ENCODE results near the gene PRDM4.

Gene PRDM4

GRCh38 chr12:107760809-107761501 lies at the start of gene PRDM4:
PRDM4 (minus strand) TSS chr12:107761137; CDS start chr12:107760515, 622 bp downstream.
- Histone ChIP-seq H3K27ac (ENCODE audit: low read length) (peak within 1 kb of the TSS; percentile 41; the same call in 1 of the 2 replicates), H3K4me1 (ENCODE audit: low read length) (peaks cover 14% of the 10 kb centered on the region), H3K9me3 (replicated peaks; ENCODE audit: insufficient read depth, low read length) (no peaks in the 10 kb centered on the region), H3K9ac (ENCODE audit: low read length) (peak within 1 kb of the TSS; percentile 84), H3K4me2 (ENCODE audit: low read depth, low read length) (peak within 1 kb of the TSS; percentile 95), H3F3A (ENCODE audit: insufficient read depth, low read length) (peaks cover 9% of the 10 kb centered on the region), H3K36me3 (replicated peaks; ENCODE audit: insufficient read depth, low read length) (0 out of 2 replicates have a peak, but pooled peaks cover 6% of the 10 kb centered on the region), H3K4me3 (ENCODE audit: low read length) (peak within 1 kb of the TSS; percentile 71), H3K27me3 (replicated peaks; ENCODE audit: insufficient read depth, low read length) (no peaks in the 10 kb centered on the region), H4K20me1 (ENCODE audit: insufficient read depth, low read length) (no peaks in the 10 kb centered on the region), H2AFZ (ENCODE audit: low read length) (peak within 1 kb of the TSS; percentile 99), H3K9me2 (replicated peaks; ENCODE audit: insufficient read depth, low read length) (no peaks in the 10 kb centered on the region), H3K79me2 (ENCODE audit: low read length) (peaks cover 44% of the 10 kb centered on the region)
- DNase-seq, result peak; percentile 95
- TF ChIP-seq EZH2 (optimal IDR thresholded peaks at IDR 0.05; ENCODE audit: low read depth, low read length), result no peak
- TF ChIP-seq CTCF (IDR thresholded peaks at IDR 0.05; ENCODE audit: low read length), result peak; percentile 52
- TF ChIP-seq EZH2phosphoT487 (IDR thresholded peaks at IDR 0.05; ENCODE audit: low read length), result no peak

- H3K4me2 ChIP-seq (ENCODE audit: low read depth, low read length), result no peak overlapping the region
- H3K9me2 ChIP-seq (replicated peaks; ENCODE audit: insufficient read depth, low read length), result no peaks in the 10 kb centered on the region
- no peak overlapping the region for H3K27ac ChIP-seq (ENCODE audit: low read length)
- no peaks in the 10 kb centered on the region for H3K79me2 ChIP-seq (ENCODE audit: low read length)
- H3K27me3 ChIP-seq (replicated peaks; ENCODE audit: insufficient read depth, low read length), result no peaks in the 10 kb centered on the region
- H3K4me1 ChIP-seq (ENCODE audit: low read length), result no peaks in the 10 kb centered on the region
- TF ChIP-seq EZH2 (optimal IDR thresholded peaks at IDR 0.05; ENCODE audit: low read depth, low read length) (no peak), EZH2phosphoT487 (IDR thresholded peaks at IDR 0.05; ENCODE audit: low read length) (no peak), CTCF (IDR thresholded peaks at IDR 0.05; ENCODE audit: low read length) (no peak)
- no peak overlapping the region for H3K9ac ChIP-seq (ENCODE audit: low read length)
- no peaks in the 10 kb centered on the region for H4K20me1 ChIP-seq (ENCODE audit: insufficient read depth, low read length)
- H2AFZ ChIP-seq (ENCODE audit: low read length), result no peak overlapping the region
- no peak for DNase-seq
- H3K4me3 ChIP-seq (ENCODE audit: low read length), result no peak overlapping the region
- H3K9me3 ChIP-seq (replicated peaks; ENCODE audit: insufficient read depth, low read length), result no peaks in the 10 kb centered on the region
- no peaks in the 10 kb centered on the region for H3K36me3 ChIP-seq (replicated peaks; ENCODE audit: insufficient read depth, low read length)
- H3F3A ChIP-seq (ENCODE audit: insufficient read depth, low read length), result no peaks in the 10 kb centered on the region
Measured at GRCh38 chr12:107807471-107808150, 46.7 kb upstream of the PRDM4 start.

- Histone ChIP-seq H4K20me1 (ENCODE audit: insufficient read depth, low read length) (no peaks in the 10 kb centered on the region), H3K9me2 (replicated peaks; ENCODE audit: insufficient read depth, low read length) (no peaks in the 10 kb centered on the region), H3K36me3 (replicated peaks; ENCODE audit: insufficient read depth, low read length) (no peaks in the 10 kb centered on the region), H2AFZ (ENCODE audit: low read length) (no peak overlapping the region), H3K4me3 (ENCODE audit: low read length) (no peak overlapping the region), H3K9me3 (replicated peaks; ENCODE audit: insufficient read depth, low read length) (no peaks in the 10 kb centered on the region), H3K27me3 (replicated peaks; ENCODE audit: insufficient read depth, low read length) (no peaks in the 10 kb centered on the region), H3K79me2 (ENCODE audit: low read length) (no peaks in the 10 kb centered on the region), H3K9ac (ENCODE audit: low read length) (no peak overlapping the region), H3K4me2 (ENCODE audit: low read depth, low read length) (no peak overlapping the region), H3F3A (ENCODE audit: insufficient read depth, low read length) (no peaks in the 10 kb centered on the region), H3K27ac (ENCODE audit: low read length) (no peak overlapping the region), H3K4me1 (ENCODE audit: low read length) (0 out of 2 replicates have a peak, but pooled peaks cover 7% of the 10 kb centered on the region)
- no peak for TF ChIP-seq CTCF (IDR thresholded peaks at IDR 0.05; ENCODE audit: low read length)
- TF ChIP-seq EZH2 (optimal IDR thresholded peaks at IDR 0.05; ENCODE audit: low read depth, low read length), result no peak
- no peak for TF ChIP-seq EZH2phosphoT487 (IDR thresholded peaks at IDR 0.05; ENCODE audit: low read length)
- no peak for DNase-seq
Measured at GRCh38 chr12:107805488-107806180, 44.7 kb upstream of the PRDM4 start.
